GM21786 (cell line): Measurements from ENCODE around the gene PDE1A.

Experiments
- ATAC-seq: cut with Tn5 transposase; IDR thresholded peaks from one replicate; pipeline ENCODE4 v1.9.1; 2021; ENCODE audit not compliant: unreplicated experiment

Gene PDE1A

DNA sequence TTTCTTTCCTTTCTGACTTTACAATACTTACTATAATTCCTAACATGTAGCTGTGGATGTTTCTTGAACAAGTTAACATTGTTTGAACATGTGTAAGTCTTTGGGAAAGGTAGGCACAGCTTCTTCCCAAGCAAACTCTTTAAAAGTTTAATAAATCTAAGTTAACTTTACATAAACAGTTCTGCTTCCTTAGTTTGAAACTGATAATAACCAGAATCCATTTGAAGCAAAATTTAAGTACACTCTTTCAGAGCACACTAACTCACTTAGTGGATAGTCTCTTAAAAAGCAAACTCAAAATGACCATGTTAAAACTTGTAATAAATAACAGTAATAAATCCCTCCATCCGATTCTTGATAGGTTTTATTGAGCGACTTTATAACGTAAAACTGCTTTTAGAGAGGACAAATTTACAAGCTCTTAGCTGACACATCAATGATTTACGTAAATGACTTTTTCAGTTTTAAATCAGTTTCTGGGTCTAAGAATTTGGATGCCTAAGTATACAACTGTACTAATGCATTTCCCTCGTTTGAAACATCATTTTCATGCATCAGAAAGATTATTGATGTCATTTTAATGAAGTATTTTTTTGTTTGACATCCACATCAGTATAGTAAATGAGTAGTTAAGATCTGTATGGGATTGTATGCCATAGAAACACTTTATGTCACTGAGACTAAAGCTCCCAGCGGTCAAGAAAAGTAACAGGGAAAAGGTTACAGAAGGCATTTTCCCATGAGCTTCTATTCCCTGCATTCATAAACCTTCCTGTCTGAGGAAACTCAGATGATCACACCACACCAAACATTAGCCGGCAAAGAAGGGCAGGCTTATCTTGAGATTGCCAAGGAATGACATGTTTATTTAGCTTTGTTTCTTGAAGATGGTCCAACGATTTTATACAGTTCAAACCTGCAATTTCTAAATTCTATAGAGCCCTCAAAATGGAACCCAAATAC lies 67.5 kb downstream of the PDE1A start:
- ATAC-seq: no peak

DNA sequence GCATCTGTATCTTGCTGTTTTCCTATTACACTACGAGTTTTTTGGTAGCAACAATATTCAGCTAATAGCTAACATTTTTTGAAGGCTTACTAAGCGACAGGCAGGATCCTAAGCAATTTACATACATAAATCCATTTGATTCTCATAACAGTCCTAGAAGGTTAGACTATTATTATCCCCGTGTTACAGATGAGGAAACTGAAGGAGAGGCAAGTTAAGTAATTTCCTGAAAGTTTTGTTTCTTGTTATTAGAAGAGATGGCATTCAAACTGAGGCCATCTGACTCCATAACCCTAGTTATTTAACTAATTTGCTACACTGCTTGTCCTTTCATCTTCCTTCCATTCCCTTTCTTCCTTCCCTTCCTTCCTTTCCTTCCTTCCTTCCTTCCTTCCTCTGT lies 68.2 kb downstream of the PDE1A start:
- ATAC-seq: no peak

- no peak for ATAC-seq
Observed at GRCh38 chr2:182355815-182356214, 71.0 kb downstream of the PDE1A start.

DNA sequence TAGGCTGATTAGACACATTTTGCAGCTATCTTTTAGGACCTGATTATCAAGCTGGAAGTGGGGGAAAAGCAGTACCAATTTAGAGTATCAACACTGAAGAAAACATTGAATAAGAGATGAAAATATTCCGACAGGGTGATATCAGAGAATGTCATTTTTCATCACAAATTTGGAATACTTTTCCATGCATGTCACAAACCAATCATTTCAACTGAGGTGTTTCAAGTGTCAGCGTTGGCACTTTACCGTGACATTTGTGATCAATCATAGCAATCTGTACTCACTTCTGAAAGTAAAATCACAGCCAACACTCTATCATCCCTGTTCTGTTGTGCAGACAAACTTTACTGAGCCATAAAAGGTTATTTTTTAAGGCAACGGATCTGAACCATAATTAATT lies 75.4 kb downstream of the PDE1A start:
- no peak for ATAC-seq

GRCh38 chr2:182349268-182349667 lies 77.6 kb downstream of the PDE1A start:
- no peak for ATAC-seq

GRCh38 chr2:182345384-182345783 lies 81.5 kb downstream of the PDE1A start:
- no peak for ATAC-seq

DNA sequence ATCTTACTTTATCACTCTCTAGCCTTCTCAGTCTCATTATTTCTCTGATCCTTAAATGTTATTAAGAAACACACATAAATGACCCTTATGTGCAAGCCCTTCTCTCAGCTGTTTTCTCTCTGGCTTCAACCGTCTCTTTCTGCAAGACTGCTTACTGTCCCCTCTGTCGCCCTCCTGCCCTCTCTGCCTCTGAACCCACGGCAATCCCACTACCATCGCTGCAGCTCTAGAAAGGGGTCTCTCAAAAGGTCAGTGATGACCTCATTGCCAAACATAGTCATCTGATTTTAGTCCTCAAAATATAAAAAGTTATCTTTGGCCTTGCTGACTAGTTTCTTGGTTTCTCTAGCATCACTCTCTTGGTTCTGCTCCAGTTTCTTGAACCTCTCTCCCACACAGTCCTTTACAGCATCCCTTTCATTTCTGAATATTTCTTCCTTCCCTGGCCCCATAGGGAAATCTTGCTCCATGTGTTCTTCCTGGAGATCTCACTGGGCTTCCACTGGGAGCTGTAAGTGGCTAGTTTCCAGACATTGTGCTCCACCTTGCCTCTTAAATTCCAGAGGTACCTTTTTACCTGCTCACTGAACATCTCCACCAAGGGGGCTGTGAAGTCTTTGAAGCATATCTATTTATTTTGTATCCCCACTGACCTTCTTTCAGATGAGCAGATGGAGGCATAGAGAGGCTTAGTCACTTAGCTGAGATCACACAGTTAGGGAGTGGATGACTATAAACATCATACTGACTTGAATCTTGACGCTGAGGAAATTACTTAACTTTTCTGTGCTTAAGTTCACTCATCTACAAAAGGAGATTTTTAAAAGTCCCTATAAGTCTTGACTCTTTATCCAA lies 96.2 kb downstream of the PDE1A start:
- no peak for ATAC-seq

- ATAC-seq: no peak
Observed at GRCh38 chr2:182324665-182325064, 102.2 kb downstream of the PDE1A start.

DNA sequence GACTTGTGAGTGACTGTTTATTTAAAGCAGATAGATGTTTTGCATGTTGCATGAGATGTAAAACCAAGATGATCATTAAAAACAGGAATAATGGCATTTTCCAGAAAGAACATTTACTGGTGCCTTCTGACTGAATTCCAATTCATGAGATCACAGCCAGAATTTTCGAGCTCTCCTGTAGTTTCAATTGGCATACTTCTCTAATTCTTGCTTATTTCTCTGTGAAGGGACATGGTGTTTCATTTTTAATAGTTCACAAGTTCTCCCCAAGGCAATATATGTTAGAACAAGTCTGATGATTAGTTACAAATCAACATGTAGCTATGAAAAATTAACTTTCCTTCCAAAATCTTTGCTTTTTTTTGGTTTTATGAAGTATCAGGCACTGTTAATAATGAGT lies 105.7 kb downstream of the PDE1A start:
- no peak for ATAC-seq

DNA sequence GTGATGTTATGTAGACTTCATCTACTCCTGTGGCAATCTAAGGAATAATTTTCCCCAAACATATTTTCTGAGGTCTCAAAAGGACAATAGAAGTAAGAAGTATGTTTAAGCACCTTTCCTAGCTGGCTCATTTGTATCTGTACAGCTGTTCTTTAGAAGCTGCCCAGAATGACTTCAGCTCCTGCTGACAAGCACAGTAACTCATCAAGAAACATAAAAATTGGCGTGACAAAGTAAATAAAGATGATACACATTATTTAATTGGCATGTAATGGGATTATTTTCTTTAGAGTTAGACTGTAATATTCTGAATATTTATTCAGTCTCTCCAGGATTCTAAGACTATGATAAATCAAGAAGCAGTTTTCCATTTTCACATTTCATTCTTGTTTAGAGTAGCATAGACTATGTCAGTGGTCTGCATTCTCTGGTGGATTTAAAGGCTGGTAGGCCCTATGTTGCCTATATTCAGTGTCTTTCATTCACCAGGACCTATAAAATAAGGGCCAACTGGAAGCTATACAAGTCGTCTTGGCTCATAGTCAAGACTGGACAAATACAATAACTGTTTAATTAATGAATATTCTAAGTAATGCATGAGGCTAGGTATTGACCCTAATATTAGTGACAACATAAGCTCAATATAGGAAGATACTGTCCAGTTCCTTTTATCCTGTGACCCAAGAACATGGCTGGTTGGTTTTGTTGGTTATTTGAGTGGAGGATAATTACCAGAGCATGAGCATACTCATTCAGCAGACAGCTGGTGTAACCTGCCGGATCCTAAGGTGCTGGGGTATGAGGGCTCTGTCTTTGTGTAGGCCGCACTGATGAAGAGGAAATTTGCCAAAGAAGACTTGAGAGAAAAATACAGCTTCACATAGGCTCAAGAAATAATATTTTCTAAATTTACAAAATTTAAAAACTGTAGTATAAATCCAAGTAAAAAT lies 107.0 kb downstream of the PDE1A start:
- no peak for ATAC-seq

DNA sequence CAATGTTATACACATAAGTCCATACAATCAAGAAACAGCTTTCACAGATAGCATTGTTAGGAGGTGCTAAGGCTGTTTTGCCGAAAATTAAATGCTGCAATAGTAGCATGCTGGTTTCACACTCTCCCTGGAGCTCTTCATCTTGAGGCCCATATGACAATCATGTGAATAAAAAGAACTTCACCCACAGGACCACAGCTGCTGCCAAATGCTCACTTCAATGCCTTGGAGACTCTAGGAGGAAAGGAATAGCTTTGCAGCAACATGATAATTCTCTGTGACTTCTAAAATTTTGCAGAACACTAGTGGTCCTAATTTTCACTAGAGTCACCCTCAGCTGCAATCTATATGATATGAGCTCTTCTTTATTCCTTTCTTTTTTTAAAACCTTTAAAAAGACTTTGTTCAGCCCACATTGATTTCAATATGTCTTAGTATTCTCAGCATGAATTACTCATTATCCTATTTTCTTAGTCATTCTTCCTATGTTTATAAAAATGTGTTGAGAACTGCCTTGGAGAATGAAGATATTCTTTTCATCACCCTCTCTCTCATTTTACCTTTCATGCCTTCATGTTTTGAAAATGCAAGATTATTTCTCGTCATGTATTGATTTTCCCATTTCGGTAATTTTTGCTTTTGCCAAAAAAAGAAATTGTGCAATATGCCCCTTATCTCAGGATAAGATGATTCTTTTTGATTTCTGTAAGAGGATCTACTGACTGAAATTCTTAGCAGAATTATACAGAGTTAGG lies 108.2 kb downstream of the PDE1A start:
- no peak for ATAC-seq

DNA sequence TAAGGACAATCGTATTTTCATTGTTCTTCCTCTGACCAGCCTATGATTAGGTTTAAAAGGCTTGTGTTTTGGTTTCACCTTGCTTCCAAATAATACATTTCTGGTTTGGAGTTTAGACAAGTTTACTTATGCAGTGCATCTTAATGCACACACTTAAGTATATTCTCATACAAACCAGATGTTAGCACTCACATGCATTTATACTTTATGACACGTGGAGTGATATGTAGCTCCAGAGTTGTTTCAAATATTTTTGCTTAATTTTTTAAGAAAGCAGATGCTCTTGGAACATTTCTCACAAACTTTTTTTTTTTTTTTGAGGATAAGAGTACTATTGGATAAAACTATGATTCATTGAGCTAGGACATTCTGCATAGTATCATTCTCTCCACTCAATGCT lies 109.9 kb downstream of the PDE1A start:
- no peak for ATAC-seq

- no peak for ATAC-seq
Observed at GRCh38 chr2:182302972-182303371, 123.9 kb downstream of the PDE1A start.

DNA sequence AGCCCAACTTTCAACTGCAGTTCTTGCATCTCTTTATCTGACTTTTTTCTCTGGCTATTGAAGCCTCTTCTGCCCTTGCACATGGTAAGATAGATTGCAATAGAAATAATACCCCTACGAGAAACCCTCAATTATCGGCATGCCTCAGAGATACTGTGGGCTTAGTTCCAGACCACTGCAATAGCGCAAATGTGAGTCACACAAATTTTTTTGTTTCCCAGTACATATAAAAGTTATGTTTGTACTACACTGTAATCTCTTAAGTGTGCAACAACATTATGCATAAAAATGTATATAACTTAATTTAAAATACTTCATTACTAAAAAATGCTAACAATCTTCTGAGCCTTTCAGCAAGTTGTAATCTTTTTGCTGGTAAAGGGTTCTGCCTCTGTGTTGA lies 124.7 kb downstream of the PDE1A start:
- ATAC-seq: no peak

- no peak for ATAC-seq
Observed at GRCh38 chr2:182301093-182301492, 125.7 kb downstream of the PDE1A start.

DNA sequence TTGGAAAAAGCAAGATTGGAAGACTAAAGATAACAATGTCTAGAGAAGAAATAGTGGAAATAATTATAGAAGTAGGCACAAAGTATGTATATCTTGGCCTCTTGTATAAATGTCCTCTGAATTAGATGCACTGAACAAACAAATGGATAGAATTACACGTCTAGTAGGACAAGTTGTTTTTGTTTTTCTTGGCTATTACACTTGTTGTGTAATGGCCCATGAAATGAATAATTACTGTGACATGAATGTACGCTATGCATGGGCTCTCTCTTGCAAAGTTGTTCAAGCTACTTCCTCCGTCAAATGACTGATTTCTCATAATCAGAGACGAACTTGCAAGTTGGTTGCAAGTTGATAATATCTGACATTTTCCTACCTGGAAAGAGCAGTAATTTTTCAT lies 126.2 kb downstream of the PDE1A start:
- ATAC-seq: no peak

DNA sequence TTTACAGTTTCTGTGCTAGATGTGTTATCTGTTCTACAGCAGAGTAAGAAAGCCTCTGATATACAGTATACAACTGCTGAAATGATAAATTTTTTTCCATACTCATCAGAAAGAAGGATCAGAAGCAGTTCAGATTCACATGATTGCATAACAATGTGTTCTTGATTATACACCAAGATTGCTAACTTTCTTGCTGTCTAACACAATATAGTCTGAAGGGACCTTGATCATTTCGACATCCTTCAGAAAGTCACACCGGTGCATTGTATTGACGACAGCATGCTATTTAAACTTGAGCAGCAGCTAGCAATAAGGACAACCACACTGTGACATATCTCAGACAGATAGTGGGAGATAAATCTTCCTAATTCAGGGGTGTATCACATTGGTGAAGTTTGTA lies 127.2 kb downstream of the PDE1A start:
- no peak for ATAC-seq

- no peak for ATAC-seq
Observed at GRCh38 chr2:182298456-182298855, 128.4 kb downstream of the PDE1A start.

DNA sequence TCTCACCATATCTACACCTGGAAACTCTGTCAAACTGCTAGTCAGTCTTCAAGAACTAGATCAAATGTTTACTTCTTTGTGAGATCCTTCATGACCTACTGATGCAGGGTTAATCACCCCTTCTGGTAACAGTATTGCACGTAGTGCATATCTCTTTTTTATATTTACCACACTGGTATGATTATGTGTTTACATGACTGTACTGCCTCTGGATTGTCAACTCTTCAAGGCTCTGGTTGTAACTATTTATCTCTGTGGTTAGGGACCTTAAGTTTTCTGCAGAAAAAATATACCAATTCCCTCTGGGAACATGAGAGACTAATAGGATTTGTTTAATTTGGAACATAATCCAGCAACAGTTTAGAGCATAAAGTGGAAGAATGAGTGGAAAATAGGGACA lies 135.5 kb downstream of the PDE1A start:
- no peak for ATAC-seq

GRCh38 chr2:182283512-182283911 lies 143.3 kb downstream of the PDE1A start:
- no peak for ATAC-seq
